A549 (cell line): ENCODE measurements around the gene NSD2. TPM values are rescaled to one million over a fixed set of nuclear protein-coding genes. Genes with fewer than 3 reads are reported as not detected.
"Not testable (repeated sequence)": the region's sequence is repeated elsewhere in the genome, so short reads cannot be mapped to it uniquely, and the experiment has no call there.

ENCODE experiments used
- ATAC-seq, 2 experiments: fragments of 200-7000 bp in 1 of 2; fragments of >200 bp in 1 of 2; cut with Nextera tagmentation in 1 of 2; cut with Tn5 transposase in 1 of 2; 3 replicates each; pipeline versions ENCODE4 v1.8.0 to v1.9.1; 2018 to 2020; ENCODE audit warnings: mild to moderate bottlenecking in 1 of 2, moderate library complexity in 1 of 2
- CTCF ChIA-PET: fragments of 300-600 bp; sonication (Branson Sonifier 250); formaldehyde crosslinking; extraction: SDS; loops from one replicate; lab custom pipeline; 2021; ENCODE audit warnings: antibody characterized with exemption, inconsistent platforms; lab: Yijun Ruan, JAX
- POLR2A ChIA-PET: fragments of 350-600 bp; formaldehyde crosslinking; extraction: SDS; loops from one replicate; lab custom pipeline; 2021; ENCODE audit warnings: antibody characterized with exemption, inconsistent platforms; lab: Yijun Ruan, JAX
- DNase-seq, 2 experiments: peaks; one replicate each; pipeline versions ENCODE4 v3.0.0 to v3.0.0-alpha.2; 2011 to 2016; ENCODE audit warnings: low read depth in 1 of 2, low spot score in 1 of 2
- FAIRE-seq: peaks from 2 replicates; lab custom pipeline; 2011; peaks lifted over from hg19 to GRCh38; lab: Jason Lieb, UNC
- H3K27ac ChIP-seq, 2 experiments: fragments of >200 bp; sonication (Bioruptor Twin); formaldehyde crosslinking; 3 replicates each; pipeline ENCODE4 v1.5.1; 2016 to 2017
- H3K4me1 ChIP-seq: fragments of >200 bp; sonication (Bioruptor Twin); formaldehyde crosslinking; 3 replicates; pipeline ENCODE4 v1.6.1; 2016
- H3K4me2 ChIP-seq: fragments of >200 bp; sonication (Bioruptor Twin); formaldehyde crosslinking; 3 replicates; pipeline ENCODE4 v1.6.1; 2016
- H3K4me3 ChIP-seq: fragments of >200 bp; sonication (Bioruptor Twin); formaldehyde crosslinking; 3 replicates; pipeline ENCODE4 v1.5.1; 2016
- H3K9me3 ChIP-seq: fragments of >200 bp; sonication (Bioruptor Twin); formaldehyde crosslinking; 3 replicates; pipeline ENCODE4 v1.6.1; 2016
- BHLHE40 ChIP-seq: IDR thresholded peaks from 2 replicates; pipeline ENCODE4 v1.6.1; 2012; ENCODE audit warnings: low read depth, low read length, inconsistent platforms
- CBX2 ChIP-seq: fragments of 200-600 bp; sonication (generic); IDR thresholded peaks from 2 replicates; pipeline ENCODE4 v1.6.1; 2016; ENCODE audit warnings: low read depth, mild to moderate bottlenecking, borderline replicate concordance
- CBX8 ChIP-seq: fragments of 200-600 bp; sonication (generic); IDR thresholded peaks from 2 replicates; pipeline ENCODE4 v1.6.1; 2016
- CEBPB ChIP-seq, 2 experiments: fragments of >200 bp in 1 of 2; sonication (Bioruptor Twin) in 1 of 2; formaldehyde crosslinking in 1 of 2; IDR thresholded peaks; 2 replicates each; pipeline ENCODE4 v1.6.1; 2012 to 2016
- EHMT2 ChIP-seq: fragments of 200-600 bp; sonication (generic); IDR thresholded peaks from 2 replicates; pipeline ENCODE4 v1.6.1; 2016; ENCODE audit warnings: antibody characterized with exemption, low read depth, mild to moderate bottlenecking, moderate library complexity
- FOSB ChIP-seq: fragments of 250-450 bp; sonication (Bioruptor Pico); IDR thresholded peaks from 2 replicates; pipeline ENCODE4 v1.5.0; 2020; ENCODE audit warnings: mild to moderate bottlenecking, moderate library complexity
- HEYL ChIP-seq: fragments of 250-450 bp; sonication (Bioruptor Pico); IDR thresholded peaks from 2 replicates; pipeline ENCODE4 v1.8.0; 2021; ENCODE audit warnings: mild to moderate bottlenecking, moderate library complexity
- HOXB13 ChIP-seq: fragments of 250-450 bp; sonication (Bioruptor Pico); IDR thresholded peaks from 2 replicates; pipeline ENCODE4 v1.5.0; 2020; ENCODE audit warnings: low read depth, mild to moderate bottlenecking, moderate library complexity
- JUNB ChIP-seq: fragments of >200 bp; sonication (Bioruptor Twin); formaldehyde crosslinking; IDR thresholded peaks from 2 replicates; pipeline ENCODE4 v1.6.1; 2016
- KDM5A ChIP-seq: fragments of 200-600 bp; sonication (generic); IDR thresholded peaks from 2 replicates; pipeline ENCODE4 v1.6.1; 2016; ENCODE audit warnings: antibody characterized with exemption, mild to moderate bottlenecking
- MAZ ChIP-seq: fragments of 150-350 bp; IDR thresholded peaks from 2 replicates; pipeline ENCODE4 v1.6.1; 2014; ENCODE audit warnings: antibody characterized with exemption, low read depth, low read length, borderline replicate concordance
- MYC ChIP-seq: IDR thresholded peaks from 2 replicates; pipeline ENCODE4 v1.6.1; 2012; ENCODE audit warnings: mild to moderate bottlenecking, inconsistent platforms, low read length, improper control_type of control experiment, borderline replicate concordance
- NR3C1 ChIP-seq: fragments of >200 bp; sonication (Bioruptor Twin); formaldehyde crosslinking; IDR thresholded peaks from 3 replicates; pipeline ENCODE4 v1.6.1; 2017
- RFX5 ChIP-seq: fragments of 450-650 bp; IDR thresholded peaks from 2 replicates; pipeline ENCODE4 v1.7.1; 2014; ENCODE audit warnings: antibody characterized with exemption, mild to moderate bottlenecking, moderate library complexity
- SMC3 ChIP-seq: fragments of >200 bp; sonication (Bioruptor Twin); formaldehyde crosslinking; IDR thresholded peaks from 3 replicates; pipeline ENCODE4 v1.6.1; 2018; ENCODE audit warnings: inconsistent platforms
- SREBF2 ChIP-seq: fragments of 450-650 bp; IDR thresholded peaks from 2 replicates; pipeline ENCODE4 v1.6.1; 2014; ENCODE audit warnings: mild to moderate bottlenecking, moderate library complexity
- ZFP36 ChIP-seq: fragments of 450-650 bp; IDR thresholded peaks from 2 replicates; pipeline ENCODE4 v1.6.1; 2014; ENCODE audit warnings: borderline replicate concordance; ENCODE audit not compliant: partially characterized antibody
- WGBS: methylation state at CpG from one replicate; pipeline ENCODE4 v1.1.6; 2017; ENCODE audit errors: missing lambda C conversion rate; 5-methylcytosine and 5-hydroxymethylcytosine counted together
- polyA plus RNA-seq, 4 experiments: library from polyadenylated mRNA; depleted of rRNA in 3 of 4; stranded (reverse); fragments of >200 nt; fragmentation: RNase III in 1 of 4; extraction: RNeasy Plus Mini Kit Qiagen cat#74134 plus additional on column Dnase treatment in 1 of 4; gene quantifications; 2 replicates in 3 of 4; 3 replicates in 1 of 4; pipeline ENCODE4 v1.2.3, GENCODE V29; 2011 to 2017
- small RNA-seq, 6 experiments: library from RNA; depleted of rRNA; stranded (forward); fragments of <200 nt; gene quantifications; one replicate each; pipeline ENCODE3, GENCODE V24; 2012

The NSD2 gene
- polyA plus RNA-seq, 2 of the 4 experiments (the other 2 are of a cell fraction): 43.8 to 49.3 TPM

GRCh38 chr4:2021358-2022018, 150.3 kb downstream of the NSD2 start:
- H3K4me2 ChIP-seq, DNase-seq, POLR2A ChIA-PET, H3K4me3 ChIP-seq, ATAC-seq, H3K4me1 ChIP-seq, FAIRE-seq, H3K9me3 ChIP-seq, H3K27ac ChIP-seq: not testable (repeated sequence)
- 79% methylated on average over 14 of the region's 15 CpGs for WGBS
- CTCF ChIA-PET: interaction anchor here (0.8 kb wide), 1 partner anchor 12 kb away, joined by 3 read pairs; the partner anchor contains the start of gene NELFA

- H3K4me2 ChIP-seq: no peak overlapping the region
- DNase-seq: no peak
- CTCF ChIA-PET: no interaction called here
- TF ChIP-seq BHLHE40 (no peak), NR3C1 (no peak), SREBF2 (no peak), MAZ (no peak), ZFP36 (no peak), FOSB (CRISPR knock-in tag) (no peak), HOXB13 (CRISPR knock-in tag) (no peak), CBX2 (no peak), HEYL (no peak), JUNB (no peak), CEBPB (IDR thresholded peaks at IDR 0.05) (no peak), CBX8 (no peak), SMC3 (no peak), MYC (no peak), EHMT2 (no peak)
- 0 out of 3 replicates have a peak, but pooled peaks cover 2% of the 10 kb centered on the region for H3K9me3 ChIP-seq
- no peak overlapping the region for H3K4me3 ChIP-seq
- no peak for FAIRE-seq
- H3K27ac ChIP-seq: no peak overlapping the region
- no peak for ATAC-seq
- POLR2A ChIA-PET: no interaction called here
- H3K4me1 ChIP-seq: no peaks in the 10 kb centered on the region
These were observed 153.5 kb downstream of the NSD2 start for GRCh38 chr4:2024683-2025082.

GRCh38 chr4:2025817-2026216, 154.6 kb downstream of the NSD2 start:
- FAIRE-seq: no peak
- H3K4me2 ChIP-seq: no peak overlapping the region
- H3K4me1 ChIP-seq: no peaks in the 10 kb centered on the region
- DNase-seq: no peak
- CTCF ChIA-PET: interaction anchor here (1.0 kb wide), 1 partner anchor 16 kb away, joined by 3 read pairs; no protein-coding TSS in a partner anchor
- no peak for ATAC-seq
- no peak for TF ChIP-seq RFX5
- no peak for TF ChIP-seq KDM5A
- H3K27ac ChIP-seq: no peak overlapping the region
- POLR2A ChIA-PET: no interaction called here
- no peak overlapping the region for H3K4me3 ChIP-seq
- H3K9me3 ChIP-seq: 0 out of 3 replicates have a peak, but pooled peaks cover 2% of the 10 kb centered on the region

GRCh38 chr4:2027120-2027519, 155.9 kb downstream of the NSD2 start:
- H3K9me3 ChIP-seq, FAIRE-seq, POLR2A ChIA-PET, H3K4me3 ChIP-seq, H3K27ac ChIP-seq, DNase-seq, H3K4me1 ChIP-seq, ATAC-seq, H3K4me2 ChIP-seq: not testable (repeated sequence)
- WGBS: 76% methylated on average over 4 of the region's 4 CpGs
- CTCF ChIA-PET: interaction anchor here (0.6 kb wide), 1 partner anchor 63 kb away, joined by 3 read pairs; no protein-coding TSS in a partner anchor

GRCh38 chr4:2031161-2031560, 160.0 kb downstream of the NSD2 start:
- CTCF ChIA-PET, H3K4me3 ChIP-seq, ATAC-seq, H3K27ac ChIP-seq, FAIRE-seq, POLR2A ChIA-PET, H3K9me3 ChIP-seq, H3K4me2 ChIP-seq, H3K4me1 ChIP-seq, DNase-seq: not testable (repeated sequence)

Small RNAs within 50 kb of the gene (small RNA-seq; reads per million reads assigned to genes)
- gene SCARNA22: 72.2 to 1,150 (median 235) reads per million in 6 experiments

Other genes with a start within 250 kb of the NSD2 start
- gene FAM53A, start 187.1 kb upstream of the NSD2 start, polyA plus RNA-seq (2011; rRNA removed): 0.74 and 1.2 TPM in 2 replicates
- gene FAM53A, start 187.1 kb upstream of the NSD2 start, polyA plus RNA-seq (2017; fragmentation: RNase III; extraction: RNeasy Plus Mini Kit Qiagen cat#74134 plus additional on column Dnase treatment): 0.56 to 1.1 TPM (median 0.87 TPM) in 3 replicates
- gene SLBP, start 159.1 kb upstream of the NSD2 start, polyA plus RNA-seq (2011; rRNA removed): 66.7 and 89.9 TPM in 2 replicates
- gene SLBP, start 159.1 kb upstream of the NSD2 start, polyA plus RNA-seq (2017; fragmentation: RNase III; extraction: RNeasy Plus Mini Kit Qiagen cat#74134 plus additional on column Dnase treatment): 80.5 to 88.6 TPM (median 84.6 TPM) in 3 replicates
- 12.7 and 15.5 TPM in 2 replicates for gene TMEM129, start 150.1 kb upstream of the NSD2 start, polyA plus RNA-seq (2011; rRNA removed)
- gene TMEM129, start 150.1 kb upstream of the NSD2 start, polyA plus RNA-seq (2017; fragmentation: RNase III; extraction: RNeasy Plus Mini Kit Qiagen cat#74134 plus additional on column Dnase treatment): 15.0 to 20.5 TPM (median 20.4 TPM) in 3 replicates
- gene TACC3, start 149.9 kb upstream of the NSD2 start, polyA plus RNA-seq (2011; rRNA removed): 25.9 and 31.4 TPM in 2 replicates
- 67.3 to 77.2 TPM (median 70.6 TPM) in 3 replicates for gene TACC3, start 149.9 kb upstream of the NSD2 start, polyA plus RNA-seq (2017; fragmentation: RNase III; extraction: RNeasy Plus Mini Kit Qiagen cat#74134 plus additional on column Dnase treatment)
- 1.6 and 1.9 TPM in 2 replicates for gene FGFR3, start 78.1 kb upstream of the NSD2 start, polyA plus RNA-seq (2011; rRNA removed)
- 3.8 to 4.8 TPM (median 3.9 TPM) in 3 replicates for gene FGFR3, start 78.1 kb upstream of the NSD2 start, polyA plus RNA-seq (2017; fragmentation: RNase III; extraction: RNeasy Plus Mini Kit Qiagen cat#74134 plus additional on column Dnase treatment)
- 18.6 and 20.2 TPM in 2 replicates for gene LETM1, start 15.2 kb upstream of the NSD2 start, polyA plus RNA-seq (2011; rRNA removed)
- 29.6 to 29.9 TPM (median 29.6 TPM) in 3 replicates for gene LETM1, start 15.2 kb upstream of the NSD2 start, polyA plus RNA-seq (2017; fragmentation: RNase III; extraction: RNeasy Plus Mini Kit Qiagen cat#74134 plus additional on column Dnase treatment)
- gene NELFA, start 137.6 kb downstream of the NSD2 start, polyA plus RNA-seq (2011; rRNA removed): 9.3 and 11.1 TPM in 2 replicates
- gene NELFA, start 137.6 kb downstream of the NSD2 start, polyA plus RNA-seq (2017; fragmentation: RNase III; extraction: RNeasy Plus Mini Kit Qiagen cat#74134 plus additional on column Dnase treatment): 17.0 to 18.3 TPM (median 17.1 TPM) in 3 replicates
- 2.6 and 3.8 TPM in 2 replicates for gene NAT8L, start 187.9 kb downstream of the NSD2 start, polyA plus RNA-seq (2011; rRNA removed)
- gene NAT8L, start 187.9 kb downstream of the NSD2 start, polyA plus RNA-seq (2017; fragmentation: RNase III; extraction: RNeasy Plus Mini Kit Qiagen cat#74134 plus additional on column Dnase treatment): 7.7 to 8.2 TPM (median 8.2 TPM) in 3 replicates